Kidney epithelial cell (primary cell): ENCODE results near the gene BAG5. TPM values are rescaled to one million over a fixed set of nuclear protein-coding genes. Genes with fewer than 3 reads are reported as not detected.
"Not testable (repeated sequence)": the region's sequence is repeated elsewhere in the genome, so short reads cannot be mapped to it uniquely, and the experiment has no call there.

ENCODE experiments used
- DNase-seq: peaks from one replicate; pipeline ENCODE4 v3.0.0-alpha.2; 2010; ENCODE audit warnings: low read depth
- H3K27me3 ChIP-seq: 2 replicates; pipeline ENCODE4 v1.6.0; 2011; ENCODE audit warnings: low read length; ENCODE audit not compliant: control insufficient read depth, insufficient read depth
- H3K36me3 ChIP-seq: 2 replicates; pipeline ENCODE4 v1.5.1; 2011; ENCODE audit warnings: low read length; ENCODE audit not compliant: control insufficient read depth, insufficient read depth
- H3K4me3 ChIP-seq: 2 replicates; pipeline ENCODE4 v1.5.1; 2011; ENCODE audit warnings: low read depth, mild to moderate bottlenecking, control low read depth, low read length
- total RNA-seq: library from RNA; depleted of rRNA; stranded (reverse); fragments of >200 nt; gene quantifications from 2 replicates; pipeline ENCODE4 v1.2.3, GENCODE V29; 2015
- TF ChIP-seq, protein P1 (sequence below): IDR thresholded peaks from 2 replicates; pipeline ENCODE4 v1.5.1; 2011; ENCODE audit warnings: mild to moderate bottlenecking, moderate library complexity, low read length, control low read depth, inconsistent platforms; ENCODE audit not compliant: insufficient read depth, poor library complexity, severe bottlenecking

Gene BAG5
- total RNA-seq, 1 donor from 2014 or later: 40.8 TPM

DNA sequence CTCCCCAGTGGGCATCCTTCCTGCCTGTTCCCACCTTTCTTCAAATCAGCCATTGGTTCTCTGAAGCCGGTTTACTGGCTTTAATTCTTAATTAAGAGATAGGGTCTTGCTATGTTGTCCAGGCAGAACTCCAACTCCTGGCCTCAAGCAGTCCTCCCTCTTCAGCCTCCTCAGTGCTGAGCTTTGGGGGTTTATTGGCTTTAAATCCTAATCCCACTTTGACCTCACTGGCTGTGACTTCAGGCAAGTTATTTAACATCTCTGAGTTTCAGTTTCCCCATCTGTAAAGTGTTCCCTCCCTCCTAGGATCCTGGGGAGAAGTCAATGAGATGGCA lies 35.6 kb downstream of the BAG5 start:
- TF ChIP-seq, protein P1, sequence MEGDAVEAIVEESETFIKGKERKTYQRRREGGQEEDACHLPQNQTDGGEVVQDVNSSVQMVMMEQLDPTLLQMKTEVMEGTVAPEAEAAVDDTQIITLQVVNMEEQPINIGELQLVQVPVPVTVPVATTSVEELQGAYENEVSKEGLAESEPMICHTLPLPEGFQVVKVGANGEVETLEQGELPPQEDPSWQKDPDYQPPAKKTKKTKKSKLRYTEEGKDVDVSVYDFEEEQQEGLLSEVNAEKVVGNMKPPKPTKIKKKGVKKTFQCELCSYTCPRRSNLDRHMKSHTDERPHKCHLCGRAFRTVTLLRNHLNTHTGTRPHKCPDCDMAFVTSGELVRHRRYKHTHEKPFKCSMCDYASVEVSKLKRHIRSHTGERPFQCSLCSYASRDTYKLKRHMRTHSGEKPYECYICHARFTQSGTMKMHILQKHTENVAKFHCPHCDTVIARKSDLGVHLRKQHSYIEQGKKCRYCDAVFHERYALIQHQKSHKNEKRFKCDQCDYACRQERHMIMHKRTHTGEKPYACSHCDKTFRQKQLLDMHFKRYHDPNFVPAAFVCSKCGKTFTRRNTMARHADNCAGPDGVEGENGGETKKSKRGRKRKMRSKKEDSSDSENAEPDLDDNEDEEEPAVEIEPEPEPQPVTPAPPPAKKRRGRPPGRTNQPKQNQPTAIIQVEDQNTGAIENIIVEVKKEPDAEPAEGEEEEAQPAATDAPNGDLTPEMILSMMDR: no peak
- no peak for DNase-seq
- Histone ChIP-seq H3K27me3 (peaks cover 12% of the 10 kb centered on the region), H3K4me3 (no peak overlapping the region), H3K36me3 (no peaks in the 10 kb centered on the region)

DNA sequence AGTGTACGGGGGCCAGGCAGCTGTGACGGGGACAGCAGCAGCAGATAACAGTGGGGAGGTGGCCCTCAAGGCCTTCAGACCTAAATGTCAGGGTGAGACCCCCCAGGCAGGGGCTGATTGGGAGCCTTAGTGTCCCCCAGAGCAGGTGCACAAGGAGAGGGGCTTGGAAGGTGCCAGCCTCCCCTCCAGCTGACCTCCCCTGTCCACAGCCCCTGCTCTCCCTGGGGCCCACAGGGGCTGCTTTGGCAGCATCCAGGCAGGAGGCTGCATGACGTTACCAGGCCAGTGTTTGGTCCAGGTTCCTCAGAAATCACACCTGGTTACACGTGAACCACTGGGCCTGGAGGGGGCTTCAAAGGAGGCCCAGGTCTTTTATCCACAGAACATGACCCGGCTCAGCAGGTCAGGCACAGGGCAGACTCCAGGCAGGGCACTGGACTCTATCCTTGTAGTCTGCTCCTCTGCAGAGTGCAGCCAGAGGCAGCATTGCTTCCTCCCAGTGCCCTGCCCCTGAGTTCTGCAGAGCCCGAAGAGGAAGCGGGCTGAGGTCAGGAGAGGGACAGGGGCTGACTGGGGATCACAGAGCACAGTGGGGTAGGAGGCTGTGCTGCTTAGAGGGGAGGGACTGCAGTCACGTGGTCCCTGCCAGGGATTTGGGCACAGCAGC lies 36.1 kb downstream of the BAG5 start:
- peaks cover 12% of the 10 kb centered on the region for H3K27me3 ChIP-seq
- H3K36me3 ChIP-seq: no peaks in the 10 kb centered on the region
- no peak for DNase-seq
- TF ChIP-seq, protein P1: no peak
- H3K4me3 ChIP-seq: no peak overlapping the region

DNA sequence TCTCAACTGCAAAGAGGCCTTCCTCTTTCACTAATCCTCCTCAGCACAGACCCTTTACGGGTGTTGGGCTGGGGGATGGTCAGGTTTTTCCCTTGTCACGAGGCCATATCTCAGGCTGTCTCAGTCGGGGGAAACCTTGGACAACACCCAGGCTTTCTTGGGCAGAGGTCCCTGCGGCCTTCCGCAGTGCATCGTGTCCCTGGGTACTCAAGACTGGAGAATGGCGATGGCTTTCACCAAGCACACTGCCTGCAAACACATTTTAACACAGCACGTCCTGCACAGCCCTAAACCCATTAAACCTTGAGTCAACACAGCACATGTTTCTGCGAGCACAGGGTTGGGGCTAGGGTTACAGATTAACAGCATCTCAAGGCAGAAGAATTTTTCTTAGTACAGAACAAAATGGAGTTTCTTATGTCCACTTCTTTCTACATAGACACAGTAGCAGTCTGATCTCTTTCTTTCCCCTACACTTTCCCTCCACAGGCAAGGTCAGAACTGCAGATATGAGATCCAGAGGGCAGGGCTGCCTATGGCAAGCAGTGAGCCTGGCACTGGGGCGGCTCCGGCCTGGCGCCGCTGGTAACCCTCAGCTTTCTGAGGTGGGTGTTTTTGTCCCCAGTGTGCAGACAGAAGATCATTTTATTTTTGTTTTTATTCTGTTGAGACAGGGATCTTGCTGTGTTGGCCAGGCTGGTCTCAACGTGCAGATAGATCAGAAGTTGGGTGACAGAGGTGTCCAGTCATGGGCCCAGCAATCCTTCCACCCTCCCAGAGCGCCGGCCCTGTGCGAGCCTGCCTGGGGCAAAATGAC lies 36.8 kb downstream of the BAG5 start:
- DNase-seq, H3K4me3 ChIP-seq, H3K36me3 ChIP-seq: not testable (repeated sequence)

DNA sequence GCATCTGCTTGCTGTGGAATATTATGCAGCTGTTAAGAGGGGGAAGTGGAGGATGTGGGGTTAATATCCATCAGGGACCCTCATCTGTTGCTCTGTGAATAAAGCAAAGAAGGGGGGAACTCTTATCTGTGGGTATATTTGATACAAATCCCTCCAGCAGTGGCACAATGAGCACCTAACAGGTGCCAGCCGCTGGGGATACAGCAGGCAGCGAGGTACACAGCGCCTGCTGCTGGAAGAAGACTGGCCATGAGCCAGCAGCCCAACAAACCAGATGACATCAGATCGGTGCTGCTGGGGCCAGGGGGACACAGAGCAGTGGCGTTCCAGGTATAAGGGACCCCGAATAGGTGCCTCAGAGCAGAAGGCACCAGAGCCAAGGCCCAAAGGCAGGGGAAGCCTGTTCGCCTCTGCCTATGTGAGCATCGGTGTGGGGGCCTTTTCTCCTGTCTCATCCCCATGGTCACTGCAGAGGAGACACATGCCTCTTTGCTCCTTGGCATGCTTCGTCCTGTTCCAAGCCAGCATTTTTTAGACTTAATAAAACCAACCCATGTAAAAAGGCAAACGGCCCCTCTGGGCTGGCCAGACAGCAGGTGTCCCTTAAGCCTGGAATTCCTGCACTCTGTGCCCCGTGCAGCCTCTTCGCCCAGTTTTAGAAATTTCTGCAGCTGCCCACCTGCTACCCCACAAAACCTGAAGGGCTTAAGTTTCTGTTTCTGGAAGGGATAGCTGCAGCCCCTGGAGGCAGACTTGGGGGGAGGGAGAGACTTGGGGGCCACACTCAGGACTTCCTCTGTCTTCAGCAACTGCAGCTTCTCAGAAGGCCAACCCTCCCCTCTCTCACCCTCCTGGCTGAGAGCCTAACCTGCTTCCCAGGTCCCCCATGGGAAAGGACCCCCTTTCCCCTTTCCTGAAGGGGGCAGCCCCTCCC lies 38.2 kb downstream of the BAG5 start:
- H3K27me3 ChIP-seq: peaks cover 12% of the 10 kb centered on the region
- H3K4me3 ChIP-seq: no peak overlapping the region
- no peaks in the 10 kb centered on the region for H3K36me3 ChIP-seq
- TF ChIP-seq, protein P1: no peak
- DNase-seq: no peak

More for the DNA sequence above, 36.8 kb downstream of the BAG5 start:
- peaks cover 12% of the 10 kb centered on the region for H3K27me3 ChIP-seq

DNA sequence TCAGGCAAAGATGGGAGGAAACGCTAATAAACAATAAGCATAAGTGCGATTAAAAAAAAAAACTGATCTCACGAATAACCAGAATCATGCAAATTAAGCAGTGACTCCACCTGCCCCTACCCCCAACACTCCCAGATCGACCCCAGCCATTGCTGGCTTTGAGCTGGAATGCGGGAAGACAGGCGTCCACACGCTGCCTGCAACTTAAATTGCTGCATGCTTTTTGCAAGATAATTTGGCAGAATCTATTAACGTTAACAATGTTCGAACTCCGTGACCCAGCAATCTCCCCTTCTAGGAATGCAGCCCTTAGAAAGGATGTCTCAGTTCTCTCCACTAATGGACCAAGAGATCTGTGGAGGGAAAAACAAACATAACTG lies 38.9 kb downstream of the BAG5 start:
- Histone ChIP-seq H3K36me3 (no peaks in the 10 kb centered on the region), H3K27me3 (peaks cover 12% of the 10 kb centered on the region), H3K4me3 (no peak overlapping the region)
- DNase-seq: no peak
- TF ChIP-seq, protein P1: no peak
